Body of pancreas (tissue), 4 donors: ENCODE results near the gene GPR158.

Source experiments
- CTCF ChIP-seq, 7 experiments: fragments of 450-650 bp in 4 of 7; fragments of 200-600 bp in 3 of 7; sonication (generic) in 3 of 7; IDR thresholded peaks; one replicate each; pipeline ENCODE4 v1.5.1; 2016 to 2019; ENCODE audit warnings: antibody characterized with exemption in 7 of 7
- POLR2A ChIP-seq, 3 donors: fragments of 450-650 bp; IDR thresholded peaks; one replicate each; pipeline ENCODE4 v1.6.1; 2016; ENCODE audit warnings: antibody characterized with exemption in 3 of 3, mild to moderate bottlenecking in 2 of 3

DNA sequence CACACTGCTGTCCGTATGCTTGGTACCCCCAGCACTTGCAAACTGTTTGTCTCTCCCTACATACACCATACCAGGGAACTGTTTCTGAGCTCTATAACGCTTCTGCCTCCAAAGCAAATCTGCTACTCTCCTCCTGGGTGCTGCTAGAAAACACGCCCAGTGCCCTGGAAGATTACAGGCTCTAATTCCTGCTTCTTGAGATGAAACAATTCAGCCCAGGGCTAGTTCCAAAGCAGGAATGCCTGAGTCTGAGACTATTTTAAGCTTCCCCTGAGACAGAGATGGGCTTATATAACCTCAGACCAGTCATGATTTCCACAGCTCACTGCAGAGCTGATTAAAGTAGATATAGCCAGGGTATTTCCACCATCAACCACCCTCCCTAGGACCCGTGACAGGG, 327.1 kb downstream of the GPR158 start:
- TF ChIP-seq POLR2A (IDR thresholded peaks at IDR 0.05) (no peak), CTCF (IDR thresholded peaks at IDR 0.05) (no peak)
